HG02884 (cell line): ENCODE results near the gene GATAD2A.
"Not testable (repeated sequence)": the region's sequence is repeated elsewhere in the genome, so short reads cannot be mapped to it uniquely, and the experiment has no call there.

ENCODE experiments used
- ATAC-seq: cut with Tn5 transposase; IDR thresholded peaks from one replicate; pipeline ENCODE4 v1.9.1; 2021; ENCODE audit warnings: mild to moderate bottlenecking, moderate library complexity; ENCODE audit not compliant: unreplicated experiment

The GATAD2A gene

DNA sequence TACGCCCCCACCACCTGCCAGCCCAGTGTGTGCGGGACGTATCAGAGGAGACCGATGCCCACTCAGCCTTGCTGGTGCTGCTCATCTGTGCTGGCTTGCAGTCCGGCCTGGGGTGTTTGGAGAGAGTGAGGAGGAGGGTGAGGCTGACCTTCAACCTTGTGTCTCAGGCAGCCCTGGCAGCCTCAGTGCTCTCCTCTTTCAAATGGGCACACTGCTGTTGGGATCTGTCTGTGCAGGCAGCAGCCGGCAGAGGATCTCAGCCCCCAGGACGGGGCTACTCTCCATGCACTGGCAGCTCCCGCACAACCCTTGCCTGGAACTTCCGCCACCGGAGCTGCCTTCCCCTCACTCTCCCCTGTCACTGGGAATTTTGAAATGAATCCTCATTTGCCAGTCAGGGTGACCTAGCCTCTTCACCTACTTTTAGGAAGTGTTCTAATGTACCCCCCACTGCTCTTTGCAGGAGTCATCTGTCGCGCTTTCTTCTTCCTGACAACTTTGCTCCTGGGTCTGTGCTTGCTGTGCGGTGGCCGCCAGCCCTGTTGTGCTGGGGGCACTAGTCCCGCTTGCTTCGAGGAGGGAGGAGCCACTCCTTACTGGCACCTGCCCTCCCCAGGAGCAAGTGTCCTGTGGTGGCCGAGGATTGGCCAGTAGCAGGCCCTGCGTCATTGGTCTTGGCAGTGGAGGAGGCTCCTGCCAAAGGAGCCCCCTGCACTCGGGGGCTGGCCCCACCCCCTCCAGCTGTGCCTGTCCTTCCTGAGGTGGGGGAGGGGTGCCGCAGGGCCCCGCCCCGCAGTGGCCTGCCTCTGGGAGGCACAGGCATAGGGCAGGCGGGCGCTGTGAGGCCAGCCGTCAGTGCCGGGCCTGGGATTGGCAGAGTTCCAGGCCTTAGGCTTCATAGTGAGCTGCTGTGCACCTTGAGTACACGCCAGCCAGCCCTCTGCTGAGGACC lies 56.5 kb downstream of the GATAD2A start:
- no peak for ATAC-seq

DNA sequence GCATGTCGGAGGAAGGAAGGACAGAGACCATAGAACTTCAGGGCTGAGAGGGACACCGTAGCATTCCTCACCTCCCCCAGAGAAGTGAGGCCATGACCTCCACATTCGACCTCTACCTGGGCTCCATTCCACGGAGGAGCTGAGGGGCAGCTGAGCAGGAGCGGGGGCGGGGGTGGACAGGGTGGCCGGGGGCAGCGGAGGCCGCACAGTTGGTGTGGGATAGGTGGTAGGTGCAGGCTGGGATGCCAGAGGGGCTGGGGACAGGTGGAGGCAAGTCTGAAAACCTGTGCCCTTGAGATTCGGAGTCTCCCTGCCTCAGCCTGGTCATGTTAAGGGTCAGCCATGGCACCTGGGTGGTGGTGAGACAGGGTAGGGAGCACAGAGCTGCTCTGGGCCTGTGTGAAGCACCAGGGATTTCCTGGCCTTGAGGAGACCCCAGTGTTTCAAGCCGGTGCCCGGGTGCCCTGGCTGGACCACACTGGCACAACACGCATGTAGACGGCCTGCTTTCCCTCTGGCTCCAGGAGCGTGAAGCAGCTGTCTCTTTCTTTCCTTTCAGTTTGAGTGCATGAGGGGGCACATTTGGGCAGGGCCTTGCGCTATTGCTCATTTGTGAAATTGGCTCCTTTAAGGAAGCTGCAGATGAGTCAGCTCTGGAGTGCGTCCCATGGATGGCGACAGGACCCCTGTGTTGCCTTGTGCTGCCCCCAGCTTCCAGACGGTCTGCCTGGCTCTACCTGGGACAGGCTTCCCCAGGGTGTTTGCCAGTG lies 58.1 kb downstream of the GATAD2A start:
- ATAC-seq = no peak

DNA sequence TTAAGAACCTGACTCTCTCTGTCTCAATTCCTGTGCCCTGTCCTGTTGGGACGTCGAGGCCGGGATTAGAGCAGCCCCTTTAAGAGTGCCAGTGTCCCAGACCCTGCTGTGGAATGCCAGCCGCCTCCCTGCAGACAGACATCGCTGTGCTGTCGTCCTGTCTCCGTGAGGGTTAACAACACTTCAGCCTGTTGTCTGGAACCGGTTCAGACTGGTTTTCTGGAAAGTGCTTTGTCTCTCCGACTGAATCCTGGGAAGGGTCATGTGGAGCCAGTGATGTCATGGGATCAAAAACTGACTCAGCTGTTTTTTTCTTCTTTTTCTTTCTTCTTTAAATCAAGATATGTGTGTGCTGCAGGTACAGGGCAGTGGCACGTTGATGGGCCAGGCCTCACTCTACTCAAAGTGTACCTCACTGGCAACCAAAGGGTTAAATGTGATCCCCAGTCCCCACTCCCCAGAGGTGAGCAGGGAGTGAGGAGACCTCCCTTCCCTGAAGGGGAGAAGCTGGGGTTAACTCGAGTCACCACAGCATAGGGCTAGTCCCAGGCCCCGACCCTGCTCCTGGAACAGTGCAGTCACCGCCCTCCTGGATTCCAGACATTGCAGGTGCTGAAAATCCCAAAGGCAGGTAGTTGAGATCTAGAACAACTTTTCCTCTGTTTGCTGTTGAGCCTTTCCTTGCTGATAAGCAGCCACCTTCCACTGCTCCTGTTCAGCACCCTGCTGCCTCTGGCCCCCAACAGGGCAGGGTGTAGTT lies 59.0 kb downstream of the GATAD2A start:
- no peak for ATAC-seq

DNA sequence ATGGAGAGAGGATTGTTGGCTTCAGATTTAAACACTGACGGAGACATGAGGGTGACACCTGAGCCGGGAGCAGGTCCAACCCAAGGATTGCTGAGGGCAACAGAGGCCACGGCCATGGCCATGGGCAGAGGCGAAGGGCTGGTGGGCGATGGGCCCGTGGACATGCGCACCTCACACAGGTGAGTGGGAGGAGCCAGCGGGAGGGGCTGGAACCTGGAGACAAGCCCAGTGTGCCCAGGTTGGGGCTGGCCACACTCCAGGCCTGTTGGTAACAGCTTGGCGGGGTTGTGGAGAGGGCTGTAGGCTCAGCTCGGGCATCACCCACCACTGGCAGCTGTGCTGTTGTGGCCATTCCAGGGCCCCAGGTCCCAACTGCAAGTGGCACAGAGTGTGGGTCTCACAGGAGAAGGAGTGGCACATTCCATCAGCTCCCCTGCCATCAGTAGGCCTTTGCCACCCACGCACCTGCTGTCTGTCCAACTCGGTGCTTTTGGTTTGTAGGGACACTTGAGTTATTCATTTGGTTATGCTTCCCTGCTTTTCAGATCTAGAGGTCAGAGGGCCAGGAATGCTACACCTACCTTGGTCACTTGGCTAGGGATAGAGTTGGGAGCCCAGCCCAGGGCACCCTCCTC lies 60.1 kb downstream of the GATAD2A start:
- ATAC-seq = no peak

DNA sequence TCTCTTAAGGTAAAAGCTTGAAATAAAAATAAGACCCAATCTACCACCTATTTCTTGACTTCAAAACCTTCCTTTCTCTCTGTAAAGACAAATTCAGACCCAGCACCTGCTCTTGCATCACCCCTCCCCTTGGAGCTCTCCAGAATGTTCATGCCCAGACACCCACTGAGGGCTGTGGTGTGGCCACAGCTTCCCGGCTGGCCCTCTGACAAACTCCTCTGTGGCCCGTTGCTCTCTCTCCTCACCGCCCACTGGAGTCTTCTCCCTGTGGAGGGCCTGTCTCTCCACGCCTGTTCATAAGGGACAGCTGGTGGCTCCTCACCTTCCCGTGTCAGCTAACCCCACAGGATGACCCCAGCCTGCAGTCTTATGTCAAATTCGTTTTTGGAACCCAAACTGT lies 60.7 kb downstream of the GATAD2A start:
- ATAC-seq = no peak

DNA sequence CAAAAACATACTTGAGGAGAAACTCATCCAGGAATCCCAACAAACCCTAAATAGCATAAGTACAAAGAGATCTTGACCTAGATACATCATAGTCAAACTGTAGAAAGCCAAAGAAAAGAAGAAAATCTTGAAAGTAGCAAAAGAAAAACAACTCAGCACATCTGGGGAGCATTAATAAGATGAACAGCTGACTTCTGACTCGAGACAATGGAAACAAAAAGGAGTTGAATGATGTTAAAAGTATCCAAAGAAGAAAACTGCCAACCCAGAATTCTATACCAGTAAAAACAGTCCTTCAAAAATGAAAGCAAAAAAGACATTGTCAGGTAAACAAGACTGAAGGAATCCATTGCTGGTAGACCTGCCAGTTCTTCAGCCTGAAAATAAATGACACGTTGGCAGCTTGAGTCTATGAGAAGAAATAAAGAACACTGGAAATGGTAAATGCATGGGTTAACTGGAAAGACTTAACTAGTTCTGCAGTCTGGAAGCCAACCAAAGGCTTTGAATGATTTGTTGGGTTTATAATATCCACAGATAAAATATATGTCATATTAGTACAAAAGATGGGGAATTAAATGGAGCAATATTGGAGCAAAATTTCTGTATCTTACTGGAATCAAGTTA lies 63.1 kb downstream of the GATAD2A start:
- ATAC-seq = no peak

DNA sequence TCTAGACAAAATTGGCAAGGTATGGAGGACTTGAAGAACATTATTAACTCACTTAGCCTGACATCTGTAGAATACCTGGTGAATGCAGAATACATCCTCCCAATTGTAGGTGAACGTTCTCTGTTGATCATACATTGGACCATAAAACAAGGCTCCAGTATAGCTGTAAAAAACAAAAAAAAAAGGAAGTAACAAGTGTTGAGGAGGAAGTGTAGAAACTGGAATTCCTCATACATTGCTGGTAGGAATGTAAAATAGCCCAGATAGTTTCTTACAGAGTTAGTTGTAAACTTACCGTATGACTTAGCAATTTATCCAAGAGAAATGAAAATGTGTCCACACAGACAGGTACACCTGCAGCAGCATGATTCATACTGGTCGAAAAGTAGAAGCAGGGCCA lies 65.1 kb downstream of the GATAD2A start:
- no peak for ATAC-seq

DNA sequence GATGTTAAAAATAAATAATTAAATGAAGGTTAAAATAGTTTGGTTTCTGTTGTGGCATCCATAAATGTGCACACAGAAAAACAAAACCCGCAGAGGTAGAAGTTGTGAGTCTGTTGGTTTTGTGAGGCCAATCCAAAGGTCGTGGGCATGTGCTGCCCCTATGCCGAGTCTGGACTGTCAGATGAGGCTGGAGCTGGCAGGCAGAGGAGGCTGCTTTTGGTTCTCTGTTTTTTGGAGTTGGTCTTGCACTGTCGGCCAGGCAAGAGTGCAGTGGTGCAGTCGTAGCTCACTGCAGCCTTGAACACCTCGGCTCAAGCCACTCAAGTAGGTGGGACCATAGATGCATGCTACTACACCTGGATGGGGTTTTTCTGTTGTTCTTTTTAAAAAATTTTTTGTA lies 66.2 kb downstream of the GATAD2A start:
- ATAC-seq = no peak

DNA sequence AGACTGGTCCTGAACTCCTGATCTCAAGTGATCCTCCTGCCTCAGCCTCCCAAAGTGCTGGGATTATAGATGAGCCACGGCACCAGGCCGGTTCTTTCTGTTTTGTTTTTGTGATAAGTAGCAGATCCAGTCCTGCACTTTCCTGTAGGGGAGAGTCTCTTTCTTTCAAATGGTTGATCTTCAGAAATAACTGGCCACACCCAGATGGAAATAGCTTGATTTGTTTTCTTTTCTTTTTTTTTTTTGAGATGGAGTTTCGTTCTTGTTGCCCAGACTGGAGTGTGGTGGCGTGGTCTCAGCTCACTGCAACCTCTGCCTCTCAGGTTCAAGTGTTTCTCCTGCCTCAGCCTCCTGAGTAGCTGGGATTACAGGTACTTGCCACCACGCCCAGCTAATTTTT lies 66.6 kb downstream of the GATAD2A start:
- ATAC-seq = not testable (repeated sequence)

DNA sequence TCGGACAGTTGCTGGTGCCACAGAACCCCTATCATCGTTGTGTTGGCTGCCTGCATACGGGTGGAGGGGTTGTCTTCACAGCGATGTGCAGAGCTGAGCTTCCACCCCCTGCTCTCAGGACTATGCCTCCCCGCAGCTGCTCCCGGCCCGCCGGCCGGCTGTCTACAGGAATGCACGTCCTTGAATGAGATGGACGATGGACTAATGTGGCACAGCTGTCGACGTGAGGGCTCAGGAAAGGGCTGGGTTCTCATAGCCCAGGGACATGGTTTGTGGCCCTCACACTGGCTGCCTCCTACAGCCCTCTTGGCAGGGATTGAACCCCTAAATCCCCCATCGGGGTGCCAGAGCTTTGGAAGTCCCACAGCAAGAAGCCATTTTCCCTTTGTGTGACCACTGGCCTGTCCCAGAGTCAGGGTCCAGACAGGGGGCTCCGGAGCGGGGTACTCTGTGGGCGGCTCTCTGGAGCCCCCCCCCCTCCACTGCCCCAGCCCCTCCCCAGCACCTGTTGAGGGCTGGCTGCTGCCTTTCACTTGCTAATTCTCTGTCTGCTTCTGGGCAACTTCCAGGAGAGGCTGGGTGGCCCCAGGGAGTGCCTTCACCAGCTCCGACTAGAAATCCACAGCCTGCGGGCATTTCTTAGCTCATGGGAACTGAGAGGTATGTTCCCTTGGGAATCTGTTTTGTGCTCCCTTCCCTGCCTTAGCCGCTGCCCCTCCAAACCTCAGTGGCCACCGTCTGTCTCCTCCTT lies 69.7 kb downstream of the GATAD2A start:
- no peak for ATAC-seq

DNA sequence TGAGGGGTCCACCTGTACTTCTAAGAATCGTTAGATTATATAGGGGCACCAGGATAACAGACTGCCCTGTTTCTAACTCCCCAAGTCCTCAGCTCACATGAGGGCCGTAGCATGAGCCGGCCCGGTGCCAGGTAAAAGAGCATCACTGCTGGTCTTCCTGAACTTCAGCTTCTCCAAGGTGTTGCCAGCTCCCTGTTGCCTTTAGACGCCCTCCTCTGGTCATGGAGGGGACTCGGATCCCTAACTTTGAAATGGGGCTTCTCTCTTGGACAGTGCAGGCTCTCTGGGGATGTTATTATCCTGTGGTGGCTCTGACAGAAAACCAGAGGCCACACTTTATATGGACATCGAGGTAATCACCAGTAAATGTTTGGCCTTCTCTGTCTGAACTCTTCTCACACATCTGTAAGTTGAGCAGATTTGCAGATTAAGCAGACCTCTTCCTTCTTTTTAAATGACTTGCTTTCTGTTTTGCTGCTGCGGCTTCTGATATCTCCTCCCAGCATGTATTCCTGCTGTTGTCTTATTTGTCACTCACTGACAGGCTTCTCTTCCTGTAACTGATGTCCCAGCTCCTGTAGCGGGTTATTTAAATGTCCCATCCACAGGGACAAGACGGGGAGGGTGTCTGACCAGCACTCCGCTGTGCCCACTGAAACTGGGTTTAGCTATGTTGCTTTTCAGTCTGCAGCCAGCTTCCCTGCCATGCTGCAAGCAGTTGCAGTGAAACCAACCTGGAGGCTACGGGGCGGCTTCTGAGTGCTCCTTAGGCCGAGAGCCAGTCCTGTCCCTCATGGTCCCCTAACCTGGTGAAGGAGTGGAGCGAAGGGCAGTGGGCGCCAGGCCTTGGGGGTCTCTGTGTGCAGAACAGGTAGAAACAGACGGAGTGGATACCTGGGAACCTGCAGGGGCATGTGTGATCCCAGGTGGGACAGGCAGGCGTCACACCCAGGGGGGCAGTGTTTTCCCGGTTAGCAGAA lies 70.7 kb downstream of the GATAD2A start:
- ATAC-seq = no peak

DNA sequence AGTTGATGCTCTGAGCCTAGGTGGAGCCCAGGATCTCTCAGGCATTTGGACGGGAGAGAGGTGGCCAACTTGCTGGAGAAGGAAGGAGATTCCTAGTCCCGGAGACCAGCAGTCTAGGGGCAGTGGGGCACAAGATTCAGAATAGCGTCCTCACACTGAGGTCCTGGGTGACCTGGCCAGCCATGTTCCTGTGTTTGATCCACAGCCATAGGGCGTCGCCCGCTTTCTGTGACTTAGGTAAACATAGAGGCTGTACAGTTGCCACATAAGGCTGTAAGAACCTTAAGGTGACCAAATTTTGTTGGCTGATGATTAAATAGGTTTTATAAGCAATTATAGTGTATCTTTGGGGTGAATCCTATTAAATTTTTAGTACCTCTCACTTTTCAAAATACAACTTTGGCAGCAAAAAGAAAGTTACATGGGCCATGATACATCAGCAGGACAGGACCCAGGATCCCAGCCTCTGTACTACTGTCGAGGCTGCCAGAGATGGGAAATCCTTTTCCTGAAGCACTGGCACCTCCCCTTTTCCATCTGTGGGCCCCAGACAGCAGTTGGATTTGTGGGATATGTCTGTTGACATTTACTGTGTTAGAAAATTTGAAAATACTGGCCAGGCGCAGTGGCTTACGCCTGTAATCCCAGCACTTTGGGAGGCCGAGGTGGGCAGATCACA lies 72.4 kb downstream of the GATAD2A start:
- no peak for ATAC-seq

DNA sequence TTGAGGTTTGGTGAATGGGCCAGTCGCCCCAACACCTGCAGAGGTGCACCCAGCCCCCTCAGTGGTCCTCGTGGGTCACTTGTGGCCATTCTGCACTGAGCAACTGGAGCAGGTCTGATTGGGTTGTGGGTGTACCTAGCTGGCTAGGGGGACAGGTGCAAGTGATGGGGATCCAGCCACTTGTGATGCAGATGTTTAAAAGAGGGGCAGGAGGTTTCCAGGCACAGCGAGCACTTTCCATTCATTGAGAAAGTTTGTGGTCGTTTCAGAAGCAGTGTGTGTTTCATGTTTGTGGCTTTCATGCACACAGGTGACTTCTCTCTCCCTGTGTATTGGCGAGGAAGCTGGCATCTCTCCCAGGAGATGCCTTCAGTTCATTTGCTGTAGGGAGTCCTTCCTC lies 75.2 kb downstream of the GATAD2A start:
- no peak for ATAC-seq

DNA sequence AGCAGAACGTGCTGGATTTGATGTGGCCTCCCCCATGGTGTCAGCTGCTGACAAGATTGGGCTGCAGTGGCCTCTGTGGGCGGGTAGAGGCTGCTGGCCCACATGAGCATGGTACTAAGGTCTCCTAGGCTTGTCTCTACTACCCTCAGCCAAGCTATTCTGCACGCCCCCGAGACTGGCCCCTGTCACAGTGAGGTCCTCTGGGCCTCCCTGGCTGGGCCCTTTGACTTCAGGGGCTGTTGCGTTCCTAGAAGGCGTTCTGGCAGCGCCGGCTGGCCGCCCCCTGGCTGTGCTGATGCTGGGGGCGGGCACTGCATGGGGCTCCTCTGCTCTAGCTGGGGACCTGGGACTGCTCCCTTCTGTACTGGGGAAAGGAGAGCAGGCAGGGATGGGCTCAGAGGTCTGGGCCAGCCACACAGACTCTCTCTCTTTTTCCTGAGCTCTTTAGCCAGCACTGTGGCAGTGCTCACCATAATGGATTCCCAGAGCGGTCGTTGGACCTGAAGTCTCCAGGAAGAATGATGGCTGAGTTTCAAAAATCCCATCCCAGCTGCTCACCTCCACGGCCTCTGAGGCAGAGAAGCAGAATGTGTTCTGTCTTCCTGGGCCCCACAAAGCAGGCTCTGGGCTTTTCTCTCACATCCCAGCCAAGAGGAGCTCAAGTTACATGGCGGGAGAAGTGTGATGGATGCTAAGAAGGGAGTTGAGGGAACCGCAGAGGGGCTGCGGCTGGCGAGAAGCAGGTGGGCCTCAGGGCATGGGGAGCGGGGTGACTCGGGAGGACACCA lies 77.5 kb downstream of the GATAD2A start:
- no peak for ATAC-seq

DNA sequence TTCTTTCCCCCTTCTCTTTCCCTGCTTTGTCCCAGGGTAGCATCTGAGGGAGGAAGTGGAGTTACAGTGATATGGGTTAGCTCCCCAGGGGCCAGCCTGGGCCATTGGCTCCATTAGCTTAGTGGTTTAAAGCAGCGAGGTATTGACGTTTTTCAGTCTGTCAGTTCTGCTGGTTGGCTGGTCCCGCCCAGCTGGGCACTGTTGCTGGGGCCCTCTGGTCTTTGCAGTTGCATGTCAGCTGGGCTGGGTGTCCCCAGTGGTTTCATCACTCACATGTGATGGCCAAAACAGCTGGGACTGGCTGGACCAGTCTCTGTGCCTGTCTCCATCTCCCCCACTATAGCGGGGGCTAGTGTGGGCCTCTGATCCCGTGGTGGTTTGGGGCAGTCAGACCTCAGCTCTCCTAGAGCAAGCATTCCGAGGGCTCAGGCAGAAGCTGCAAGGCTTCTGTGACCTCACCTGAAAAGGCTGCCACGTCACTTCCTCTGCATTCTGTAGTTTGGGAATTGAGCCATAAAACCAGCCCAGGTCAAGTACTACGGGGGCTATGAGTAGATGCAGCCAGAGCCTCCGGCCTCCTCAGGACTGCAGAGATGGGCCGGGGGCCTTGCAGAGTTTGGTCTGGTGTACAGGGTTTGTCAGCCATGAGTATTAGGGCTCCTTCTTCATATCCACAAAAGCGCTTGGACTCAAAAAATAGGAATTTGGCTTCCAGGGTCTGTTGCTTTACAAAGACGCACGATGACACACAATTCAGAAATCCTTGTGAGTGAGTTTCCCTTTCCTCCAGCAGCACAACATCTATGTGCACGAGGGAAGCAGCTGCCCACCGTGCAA lies 79.9 kb downstream of the GATAD2A start:
- no peak for ATAC-seq

DNA sequence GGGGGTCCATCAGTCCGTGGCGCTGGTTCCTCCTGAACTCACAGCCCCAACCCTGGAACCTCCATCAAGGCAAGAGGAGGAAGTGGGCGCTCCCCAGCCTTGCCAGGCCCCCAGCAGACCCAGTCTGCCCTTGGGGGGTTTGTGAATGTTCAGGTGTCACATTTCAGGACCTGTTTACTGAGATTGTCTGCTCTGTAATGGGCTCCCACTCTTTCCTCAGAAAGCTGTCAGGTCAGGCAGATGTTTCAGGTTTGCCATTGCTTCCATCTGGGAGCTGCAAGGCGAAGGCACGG lies 80.5 kb downstream of the GATAD2A start:
- ATAC-seq = no peak
